SK-N-SH treated with all-trans-retinoic acid at 6 μM for 48 hours (cell line): ENCODE results near the gene CHMP1A.

Experiments
- ATAC-seq: fragments of 200-7000 bp; cut with Tn5 transposase; 3 replicates; pipeline ENCODE4 v1.9.1; 2020; ENCODE audit warnings: mild to moderate bottlenecking, moderate library complexity
- ARNTL ChIP-seq: fragments of 450-650 bp; formaldehyde crosslinking; IDR thresholded peaks from 2 replicates; pipeline ENCODE4 v1.5.0; 2020; ENCODE audit warnings: low read depth, mild to moderate bottlenecking, moderate library complexity, borderline replicate concordance
- BACH2 ChIP-seq: fragments of 250-450 bp; sonication (Bioruptor Pico); IDR thresholded peaks from 2 replicates; pipeline ENCODE4 v1.9.0; 2021; ENCODE audit warnings: mild to moderate bottlenecking, borderline replicate concordance
- CSDC2 ChIP-seq: fragments of 250-450 bp; sonication (Bioruptor Pico); IDR thresholded peaks from 2 replicates; pipeline ENCODE4 v1.5.0; 2020; ENCODE audit warnings: mild to moderate bottlenecking, moderate library complexity
- ESRRG ChIP-seq: fragments of 250-450 bp; sonication (Bioruptor Pico); IDR thresholded peaks from 2 replicates; pipeline ENCODE4 v1.6.1; 2021; ENCODE audit warnings: mild to moderate bottlenecking
- GLIS3 ChIP-seq: fragments of 250-450 bp; sonication (Bioruptor Pico); IDR thresholded peaks from 2 replicates; pipeline ENCODE4 v1.5.0; 2020; ENCODE audit warnings: mild to moderate bottlenecking, moderate library complexity
- ISL1 ChIP-seq: fragments of 250-450 bp; sonication (Bioruptor Pico); IDR thresholded peaks from 2 replicates; pipeline ENCODE4 v2.1.2; 2022; ENCODE audit warnings: mild to moderate bottlenecking, moderate library complexity
- OSR1 ChIP-seq: fragments of 250-450 bp; sonication (Bioruptor Pico); IDR thresholded peaks from 2 replicates; pipeline ENCODE4 v1.8.0; 2022; ENCODE audit warnings: moderate library complexity, mild to moderate bottlenecking, inconsistent platforms
- PATZ1 ChIP-seq: fragments of 250-450 bp; sonication (Bioruptor Pico); IDR thresholded peaks from 2 replicates; pipeline ENCODE4 v1.8.0; 2020; ENCODE audit warnings: mild to moderate bottlenecking, moderate library complexity, borderline replicate concordance
- POU6F1 ChIP-seq: fragments of 250-450 bp; sonication (Bioruptor Pico); IDR thresholded peaks from 2 replicates; pipeline ENCODE4 v1.8.0; 2021; ENCODE audit warnings: low read depth, mild to moderate bottlenecking, moderate library complexity, borderline replicate concordance
- PPARA ChIP-seq: fragments of 250-450 bp; sonication (Bioruptor Pico); IDR thresholded peaks from 2 replicates; pipeline ENCODE4 v1.5.0; 2020; ENCODE audit warnings: mild to moderate bottlenecking, borderline replicate concordance
- RARB ChIP-seq: fragments of 250-450 bp; sonication (Bioruptor Pico); IDR thresholded peaks from 2 replicates; pipeline ENCODE4 v1.8.0; 2021; ENCODE audit warnings: mild to moderate bottlenecking, moderate library complexity
- TCF4 ChIP-seq: fragments of 250-450 bp; sonication (Bioruptor Pico); IDR thresholded peaks from 2 replicates; pipeline ENCODE4 v1.8.0; 2021; ENCODE audit warnings: mild to moderate bottlenecking, moderate library complexity, borderline replicate concordance
- TOX ChIP-seq: fragments of 250-450 bp; sonication (Bioruptor Pico); IDR thresholded peaks from 2 replicates; pipeline ENCODE4 v1.8.0; 2021; ENCODE audit warnings: mild to moderate bottlenecking, moderate library complexity, borderline replicate concordance
- ZC3H10 ChIP-seq: fragments of 250-450 bp; sonication (Bioruptor Pico); IDR thresholded peaks from 2 replicates; pipeline ENCODE4 v1.5.1; 2021; ENCODE audit warnings: mild to moderate bottlenecking, moderate library complexity
- ZFP3 ChIP-seq: fragments of 250-450 bp; sonication (Bioruptor Pico); IDR thresholded peaks from 2 replicates; pipeline ENCODE4 v1.5.0; 2020; ENCODE audit warnings: mild to moderate bottlenecking, moderate library complexity
- ZFP30 ChIP-seq: fragments of 450-650 bp; formaldehyde crosslinking; IDR thresholded peaks from 2 replicates; pipeline ENCODE4 v1.5.0; 2022; ENCODE audit warnings: mild to moderate bottlenecking, moderate library complexity
- ZNF565 ChIP-seq: fragments of 450-650 bp; formaldehyde crosslinking; conservative IDR thresholded peaks from 2 replicates; pipeline ENCODE4 v1.5.0; 2020; ENCODE audit warnings: low read depth, mild to moderate bottlenecking, moderate library complexity
- ZNF70 ChIP-seq: fragments of 450-650 bp; formaldehyde crosslinking; IDR thresholded peaks from 2 replicates; pipeline ENCODE4 v1.5.0; 2020; ENCODE audit warnings: mild to moderate bottlenecking, moderate library complexity
- ZNF8 ChIP-seq: fragments of 450-650 bp; formaldehyde crosslinking; IDR thresholded peaks from 2 replicates; pipeline ENCODE4 v1.5.0; 2020; ENCODE audit warnings: mild to moderate bottlenecking, moderate library complexity
- TF ChIP-seq, protein P1 (sequence below): fragments of 250-450 bp; sonication (Bioruptor Pico); IDR thresholded peaks from 2 replicates; pipeline ENCODE4 v1.5.1; 2020; ENCODE audit warnings: low read depth, mild to moderate bottlenecking, moderate library complexity
- TF ChIP-seq, protein P2 (sequence below): fragments of 250-450 bp; sonication (Bioruptor Pico); IDR thresholded peaks from 2 replicates; pipeline ENCODE4 v1.5.1; 2021; ENCODE audit warnings: mild to moderate bottlenecking, moderate library complexity
- TF ChIP-seq, protein P3 (sequence below): fragments of 250-450 bp; sonication (Bioruptor Pico); IDR thresholded peaks from 2 replicates; pipeline ENCODE4 v1.5.0; 2020; ENCODE audit warnings: mild to moderate bottlenecking, moderate library complexity

The CHMP1A gene

GRCh38 chr16:89612415-89613166 lies 44.9 kb downstream of the CHMP1A start:
- TF ChIP-seq PPARA: no peak
- no peak for TF ChIP-seq POU6F1
- TF ChIP-seq ZNF8 (CRISPR knock-in tag): no peak
- no peak for TF ChIP-seq ZNF565 (CRISPR knock-in tag)
- no peak for TF ChIP-seq ISL1
- no peak for TF ChIP-seq TCF4 (CRISPR knock-in tag)
- no peak for TF ChIP-seq ARNTL
- TF ChIP-seq ESRRG (CRISPR knock-in tag): no peak
- no peak for TF ChIP-seq RARB (CRISPR knock-in tag)
- no peak for TF ChIP-seq OSR1 (CRISPR knock-in tag)
- no peak for TF ChIP-seq ZNF70 (CRISPR knock-in tag)
- TF ChIP-seq, protein P1, sequence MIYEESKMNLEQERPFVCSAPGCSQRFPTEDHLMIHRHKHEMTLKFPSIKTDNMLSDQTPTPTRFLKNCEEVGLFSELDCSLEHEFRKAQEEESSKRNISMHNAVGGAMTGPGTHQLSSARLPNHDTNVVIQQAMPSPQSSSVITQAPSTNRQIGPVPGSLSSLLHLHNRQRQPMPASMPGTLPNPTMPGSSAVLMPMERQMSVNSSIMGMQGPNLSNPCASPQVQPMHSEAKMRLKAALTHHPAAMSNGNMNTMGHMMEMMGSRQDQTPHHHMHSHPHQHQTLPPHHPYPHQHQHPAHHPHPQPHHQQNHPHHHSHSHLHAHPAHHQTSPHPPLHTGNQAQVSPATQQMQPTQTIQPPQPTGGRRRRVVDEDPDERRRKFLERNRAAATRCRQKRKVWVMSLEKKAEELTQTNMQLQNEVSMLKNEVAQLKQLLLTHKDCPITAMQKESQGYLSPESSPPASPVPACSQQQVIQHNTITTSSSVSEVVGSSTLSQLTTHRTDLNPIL (CRISPR knock-in tag): no peak
- TF ChIP-seq, protein P2, sequence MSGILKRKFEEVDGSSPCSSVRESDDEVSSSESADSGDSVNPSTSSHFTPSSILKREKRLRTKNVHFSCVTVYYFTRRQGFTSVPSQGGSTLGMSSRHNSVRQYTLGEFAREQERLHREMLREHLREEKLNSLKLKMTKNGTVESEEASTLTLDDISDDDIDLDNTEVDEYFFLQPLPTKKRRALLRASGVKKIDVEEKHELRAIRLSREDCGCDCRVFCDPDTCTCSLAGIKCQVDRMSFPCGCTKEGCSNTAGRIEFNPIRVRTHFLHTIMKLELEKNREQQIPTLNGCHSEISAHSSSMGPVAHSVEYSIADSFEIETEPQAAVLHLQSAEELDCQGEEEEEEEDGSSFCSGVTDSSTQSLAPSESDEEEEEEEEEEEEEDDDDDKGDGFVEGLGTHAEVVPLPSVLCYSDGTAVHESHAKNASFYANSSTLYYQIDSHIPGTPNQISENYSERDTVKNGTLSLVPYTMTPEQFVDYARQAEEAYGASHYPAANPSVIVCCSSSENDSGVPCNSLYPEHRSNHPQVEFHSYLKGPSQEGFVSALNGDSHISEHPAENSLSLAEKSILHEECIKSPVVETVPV (CRISPR knock-in tag): no peak
- TF ChIP-seq TOX (CRISPR knock-in tag): no peak
- TF ChIP-seq PATZ1: no peak
- ATAC-seq: no peak

GRCh38 chr16:89610108-89610453 lies 47.4 kb downstream of the CHMP1A start:
- no peak for TF ChIP-seq POU6F1
- no peak for TF ChIP-seq ZFP3 (CRISPR knock-in tag)
- TF ChIP-seq, protein P1 (CRISPR knock-in tag): no peak
- TF ChIP-seq TCF4 (CRISPR knock-in tag): no peak
- TF ChIP-seq, protein P3, sequence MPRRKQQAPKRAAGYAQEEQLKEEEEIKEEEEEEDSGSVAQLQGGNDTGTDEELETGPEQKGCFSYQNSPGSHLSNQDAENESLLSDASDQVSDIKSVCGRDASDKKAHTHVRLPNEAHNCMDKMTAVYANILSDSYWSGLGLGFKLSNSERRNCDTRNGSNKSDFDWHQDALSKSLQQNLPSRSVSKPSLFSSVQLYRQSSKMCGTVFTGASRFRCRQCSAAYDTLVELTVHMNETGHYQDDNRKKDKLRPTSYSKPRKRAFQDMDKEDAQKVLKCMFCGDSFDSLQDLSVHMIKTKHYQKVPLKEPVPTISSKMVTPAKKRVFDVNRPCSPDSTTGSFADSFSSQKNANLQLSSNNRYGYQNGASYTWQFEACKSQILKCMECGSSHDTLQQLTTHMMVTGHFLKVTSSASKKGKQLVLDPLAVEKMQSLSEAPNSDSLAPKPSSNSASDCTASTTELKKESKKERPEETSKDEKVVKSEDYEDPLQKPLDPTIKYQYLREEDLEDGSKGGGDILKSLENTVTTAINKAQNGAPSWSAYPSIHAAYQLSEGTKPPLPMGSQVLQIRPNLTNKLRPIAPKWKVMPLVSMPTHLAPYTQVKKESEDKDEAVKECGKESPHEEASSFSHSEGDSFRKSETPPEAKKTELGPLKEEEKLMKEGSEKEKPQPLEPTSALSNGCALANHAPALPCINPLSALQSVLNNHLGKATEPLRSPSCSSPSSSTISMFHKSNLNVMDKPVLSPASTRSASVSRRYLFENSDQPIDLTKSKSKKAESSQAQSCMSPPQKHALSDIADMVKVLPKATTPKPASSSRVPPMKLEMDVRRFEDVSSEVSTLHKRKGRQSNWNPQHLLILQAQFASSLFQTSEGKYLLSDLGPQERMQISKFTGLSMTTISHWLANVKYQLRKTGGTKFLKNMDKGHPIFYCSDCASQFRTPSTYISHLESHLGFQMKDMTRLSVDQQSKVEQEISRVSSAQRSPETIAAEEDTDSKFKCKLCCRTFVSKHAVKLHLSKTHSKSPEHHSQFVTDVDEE (CRISPR knock-in tag): no peak
- TF ChIP-seq CSDC2 (CRISPR knock-in tag): no peak
- no peak for TF ChIP-seq ESRRG (CRISPR knock-in tag)
- no peak for TF ChIP-seq OSR1 (CRISPR knock-in tag)
- no peak for TF ChIP-seq BACH2 (CRISPR knock-in tag)
- no peak for TF ChIP-seq ISL1
- TF ChIP-seq ZC3H10 (CRISPR knock-in tag): no peak
- TF ChIP-seq RARB (CRISPR knock-in tag): no peak
- no peak for TF ChIP-seq PPARA
- TF ChIP-seq GLIS3 (CRISPR knock-in tag): no peak
- TF ChIP-seq, protein P2 (CRISPR knock-in tag): no peak
- no peak for TF ChIP-seq TOX (CRISPR knock-in tag)
- no peak for TF ChIP-seq ZFP30
- TF ChIP-seq PATZ1: no peak
- TF ChIP-seq ZNF565 (CRISPR knock-in tag): no peak
- no peak for ATAC-seq
